ENCODE data around the gene F3.

F3 gene

GRCh38 chr1:94551449-94551848 is 9.9 kb upstream of the F3 start:
- no peak for DNase-seq

- DNase-seq, result no peak
Measured at GRCh38 chr1:94550800-94551241, 9.3 kb upstream of the F3 start.

- no peak for DNase-seq
Measured at GRCh38 chr1:94550396-94550795, 8.8 kb upstream of the F3 start.

DNA sequence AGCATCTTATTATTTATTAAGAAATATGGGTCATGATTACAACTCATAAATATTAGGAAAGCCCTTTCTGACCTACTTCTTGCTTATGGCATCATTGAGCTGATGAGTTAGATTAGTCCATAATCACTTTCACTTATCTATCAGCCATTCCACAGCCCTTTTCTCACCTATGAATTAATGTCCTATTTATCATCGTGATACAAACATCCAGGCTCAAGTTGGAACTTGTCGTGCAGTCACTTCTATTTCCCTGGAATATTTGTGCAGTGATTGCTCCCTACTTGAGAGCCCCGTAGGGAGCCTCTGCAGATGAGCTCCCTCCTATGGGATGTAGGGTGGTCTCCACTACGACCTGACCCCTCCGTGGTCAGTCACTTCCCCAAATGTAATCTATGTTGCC is 8.1 kb upstream of the F3 start:
- no peak for DNase-seq

DNA sequence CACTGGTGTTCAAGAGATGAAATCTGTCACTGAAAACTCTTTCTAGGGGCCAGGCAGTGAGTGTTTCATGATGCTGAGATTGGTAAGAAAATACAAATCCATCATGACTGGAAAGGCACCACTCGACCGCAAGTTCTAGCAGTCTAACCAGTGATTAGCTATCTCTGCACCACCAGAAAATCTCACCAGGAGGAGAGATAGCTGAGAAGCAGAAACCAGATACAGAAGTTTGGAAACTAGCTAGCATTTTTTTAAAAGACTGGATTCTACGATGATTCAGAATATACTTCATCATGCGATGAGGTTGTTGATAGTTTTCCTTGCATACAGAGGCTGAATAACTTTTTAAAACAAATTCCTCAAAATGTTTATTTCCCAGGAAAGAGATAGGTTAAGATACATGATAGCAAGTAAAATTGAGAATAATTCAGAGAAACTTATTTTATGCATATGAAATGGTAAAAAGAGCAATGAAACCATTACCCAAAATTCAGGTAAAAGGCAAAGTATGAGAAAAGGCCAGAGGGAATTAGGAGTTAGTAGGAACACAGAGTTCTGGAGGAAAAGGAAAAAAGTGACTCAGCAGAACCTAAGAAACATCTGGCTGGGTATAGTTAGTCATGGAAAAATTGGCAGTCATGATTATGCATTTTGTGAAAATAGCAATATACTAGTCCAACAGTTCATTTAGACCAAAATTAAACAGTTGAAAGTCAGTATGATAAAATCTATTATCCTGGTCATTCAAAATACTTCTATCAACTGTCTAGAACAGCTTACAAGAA is 3.3 kb upstream of the F3 start:
- DNase-seq, result no peak

- no peak for DNase-seq
Measured at GRCh38 chr1:94543893-94544635, 2.5 kb upstream of the F3 start.

DNA sequence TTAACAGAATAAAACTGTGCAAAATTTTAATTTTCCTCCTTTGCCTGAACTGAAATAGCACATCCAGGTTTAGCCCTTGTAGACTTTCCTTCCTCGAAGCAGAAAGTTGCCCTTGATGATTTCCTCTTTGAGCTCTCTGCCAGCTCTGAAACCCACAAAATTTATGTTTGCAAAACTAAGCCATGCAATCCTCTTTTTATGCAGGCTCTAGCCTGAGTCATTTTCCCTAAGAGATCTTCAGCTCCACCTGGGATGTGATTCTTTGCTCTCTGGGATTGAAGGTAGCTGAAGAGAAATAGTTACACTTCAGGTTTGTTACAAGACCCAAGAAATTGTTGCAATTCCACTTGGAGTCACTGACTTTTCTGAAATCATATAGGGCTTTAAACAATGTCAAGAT is 1.4 kb upstream of the F3 start:
- no peak for DNase-seq

- DNase-seq, result no peak
Measured at GRCh38 chr1:94542088-94542870, 720 bp upstream of the F3 start.

DNA sequence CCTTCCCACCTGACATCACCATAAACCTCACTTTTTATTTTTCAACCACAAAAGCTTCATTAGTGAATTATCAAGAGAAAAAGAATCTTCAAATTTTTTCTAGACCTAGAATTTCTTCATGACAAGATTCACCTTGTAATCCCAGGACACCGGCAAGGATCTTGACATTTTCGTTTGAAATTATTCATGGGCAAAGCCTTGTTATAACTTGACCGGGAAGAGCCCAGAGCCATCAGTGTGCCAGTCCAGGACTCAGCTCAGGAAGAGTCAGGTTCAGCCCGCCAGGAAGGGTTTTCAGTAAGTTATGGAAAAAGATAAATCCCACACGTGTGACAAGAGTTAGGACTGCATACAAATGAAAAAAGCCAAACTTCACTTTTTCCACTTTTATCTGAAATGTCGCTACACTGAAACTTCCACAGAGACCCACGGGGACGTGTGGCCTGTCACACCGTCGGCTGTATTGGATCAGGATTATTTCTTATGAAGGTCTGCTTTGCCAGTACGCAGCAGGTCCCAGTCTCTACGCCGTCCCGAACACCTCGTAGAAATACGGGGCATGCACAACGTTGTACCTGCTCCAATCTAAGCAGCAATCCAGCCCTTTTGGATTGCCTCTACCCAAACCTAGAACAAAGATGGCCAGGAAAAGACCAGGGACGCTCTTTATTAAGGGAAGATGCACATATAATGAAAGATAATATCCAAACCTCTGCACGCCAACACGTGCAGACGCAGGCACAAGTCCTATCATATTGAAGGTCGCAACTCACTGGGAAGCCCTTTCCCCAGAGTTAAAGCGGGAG is 916 bp downstream of the F3 start:
- no peak for DNase-seq

DNA sequence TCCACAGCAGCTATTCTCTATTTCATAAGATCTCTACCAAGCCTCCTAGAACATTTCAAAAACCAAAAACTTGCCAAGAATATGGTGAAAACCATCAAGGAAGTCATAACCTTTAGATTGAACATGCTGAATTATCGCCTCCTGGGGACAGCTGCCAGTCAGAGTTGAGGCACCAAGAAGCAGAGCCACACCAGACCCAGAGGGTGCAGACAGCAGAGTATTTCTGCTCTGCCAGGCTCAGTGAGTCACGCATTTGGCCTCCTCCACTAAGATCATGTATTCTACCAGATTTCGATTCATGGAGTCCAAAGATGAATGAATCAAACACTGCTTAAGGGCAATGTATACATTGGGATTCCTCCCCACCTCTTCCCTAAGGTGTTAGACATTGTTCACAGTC is 2.1 kb downstream of the F3 start:
- DNase-seq, result no peak

DNA sequence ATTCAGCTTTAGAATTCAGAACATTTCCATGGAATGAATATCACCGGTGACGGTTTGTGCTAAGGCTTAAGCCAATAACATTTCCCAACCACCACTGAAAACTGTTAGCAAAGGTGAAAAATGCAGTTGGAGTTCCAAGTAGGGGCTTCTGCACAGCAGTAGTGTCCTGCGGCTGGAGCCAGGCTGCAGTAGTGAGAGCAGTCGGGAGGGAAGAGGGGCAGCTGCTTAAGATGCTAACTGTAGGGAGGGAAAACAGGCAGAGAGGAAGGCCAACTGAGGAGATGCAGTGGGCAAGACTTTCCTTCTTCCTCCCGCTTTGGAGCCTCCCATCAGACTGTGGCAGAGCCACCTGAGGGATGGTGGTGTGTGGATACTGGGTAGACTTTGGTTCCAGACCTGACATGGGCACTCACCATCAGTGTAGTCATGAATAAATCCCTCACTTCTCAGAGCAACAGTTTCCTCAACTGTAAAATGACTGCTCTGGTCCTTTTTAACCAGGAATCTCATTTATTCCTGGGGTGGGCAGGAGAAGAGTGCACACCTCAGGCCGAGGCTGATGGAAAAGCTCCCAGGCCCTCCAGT is 3.2 kb downstream of the F3 start:
- no peak for DNase-seq

DNA sequence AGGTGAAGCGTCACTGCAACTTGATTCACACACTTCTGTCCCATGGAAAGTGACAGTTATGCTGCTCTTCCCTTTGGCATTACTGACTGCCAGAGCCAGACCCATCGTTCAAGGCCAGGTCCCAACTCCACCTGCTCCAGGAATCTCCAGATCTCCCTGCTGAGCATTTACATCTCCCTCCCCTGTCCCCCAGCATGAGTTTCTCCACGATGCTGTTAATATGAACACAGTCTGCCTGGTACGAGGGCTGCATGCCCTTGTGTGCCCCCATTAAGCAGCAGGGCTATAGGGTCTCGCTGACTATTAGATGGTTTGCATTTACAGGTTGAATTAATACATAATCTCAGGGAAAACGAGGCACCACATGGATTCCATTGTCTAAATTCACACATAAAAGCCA is 4.3 kb downstream of the F3 start:
- no peak for DNase-seq

- DNase-seq, result no peak
Measured at GRCh38 chr1:94535879-94536278, 5.7 kb downstream of the F3 start.

DNA sequence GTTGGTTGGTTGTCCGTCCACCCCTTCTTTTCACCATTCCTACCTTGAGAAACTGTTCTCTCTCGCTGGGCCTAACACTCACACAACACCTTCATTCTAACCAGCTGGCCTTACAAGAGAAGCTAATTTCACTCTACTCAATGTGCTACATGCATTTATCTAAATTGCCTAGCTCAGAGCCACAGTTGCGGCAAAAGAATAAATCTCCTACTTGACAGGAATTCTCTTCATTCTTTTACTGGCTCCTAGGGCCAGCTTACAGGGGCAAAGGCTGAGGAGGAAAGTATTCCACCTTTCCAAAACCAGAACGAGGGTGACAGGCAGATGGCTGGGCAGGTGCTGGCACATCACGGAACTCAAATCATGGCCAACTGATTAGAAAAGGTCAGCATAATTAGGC is 6.5 kb downstream of the F3 start:
- DNase-seq, result no peak

- DNase-seq, result peak; percentile 5
Measured at GRCh38 chr1:94532077-94532476, 9.5 kb downstream of the F3 start.

GRCh38 chr1:94531664-94532063 is 9.9 kb downstream of the F3 start:
- no peak for DNase-seq

- DNase-seq, result no peak
Measured at GRCh38 chr1:94530373-94530878, 11.1 kb downstream of the F3 start.

DNA sequence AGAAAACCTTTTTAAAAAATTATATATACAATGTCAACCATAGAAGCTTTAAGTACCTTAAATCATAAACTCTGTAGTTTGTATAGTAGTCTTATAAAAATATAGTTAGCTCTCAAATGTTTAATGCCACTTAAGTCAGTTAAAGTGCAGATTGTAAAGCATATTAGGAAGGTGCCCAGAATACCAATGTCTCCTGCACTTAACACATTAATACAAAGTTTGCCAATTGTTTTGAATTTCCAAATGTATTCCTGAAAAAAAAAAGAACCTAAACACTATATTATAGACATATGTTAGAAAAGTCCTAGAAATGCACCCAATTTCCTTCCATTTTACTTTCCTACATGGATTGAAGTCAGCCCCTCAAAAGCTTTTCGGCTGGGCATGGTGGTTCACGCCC is 12.1 kb downstream of the F3 start:
- no peak for DNase-seq

DNA sequence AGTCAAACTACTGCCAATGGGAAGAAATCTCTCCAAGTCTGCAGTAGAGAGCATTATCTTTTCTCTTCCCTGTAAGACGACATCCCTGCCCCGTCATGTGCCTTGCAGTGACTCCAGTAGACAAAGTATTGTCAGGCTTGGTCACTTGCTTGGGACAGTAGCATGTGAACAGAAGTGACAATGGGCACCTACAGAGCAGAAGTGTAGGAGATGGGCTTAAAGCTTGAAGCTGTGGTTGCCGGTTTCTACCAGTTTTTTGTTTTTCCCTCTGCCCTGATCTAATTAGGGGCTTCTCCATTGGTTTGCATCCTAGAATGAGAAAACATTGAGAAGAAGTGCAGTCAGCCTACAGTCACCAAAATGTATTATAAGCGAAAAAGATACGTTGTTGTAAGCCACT is 12.7 kb downstream of the F3 start:
- no peak for DNase-seq

GRCh38 chr1:94528299-94528698 is 13.3 kb downstream of the F3 start:
- DNase-seq, result no peak

- peak; percentile 90 for DNase-seq
Measured at GRCh38 chr1:94527447-94528031, 14.0 kb downstream of the F3 start.
